ENCODE data around the gene AVPR1B. TPM values are rescaled to one million over a fixed set of nuclear protein-coding genes. Genes with fewer than 3 reads are reported as not detected.

Gene AVPR1B, protein sequence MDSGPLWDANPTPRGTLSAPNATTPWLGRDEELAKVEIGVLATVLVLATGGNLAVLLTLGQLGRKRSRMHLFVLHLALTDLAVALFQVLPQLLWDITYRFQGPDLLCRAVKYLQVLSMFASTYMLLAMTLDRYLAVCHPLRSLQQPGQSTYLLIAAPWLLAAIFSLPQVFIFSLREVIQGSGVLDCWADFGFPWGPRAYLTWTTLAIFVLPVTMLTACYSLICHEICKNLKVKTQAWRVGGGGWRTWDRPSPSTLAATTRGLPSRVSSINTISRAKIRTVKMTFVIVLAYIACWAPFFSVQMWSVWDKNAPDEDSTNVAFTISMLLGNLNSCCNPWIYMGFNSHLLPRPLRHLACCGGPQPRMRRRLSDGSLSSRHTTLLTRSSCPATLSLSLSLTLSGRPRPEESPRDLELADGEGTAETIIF
- total RNA-seq = not detected

DNA sequence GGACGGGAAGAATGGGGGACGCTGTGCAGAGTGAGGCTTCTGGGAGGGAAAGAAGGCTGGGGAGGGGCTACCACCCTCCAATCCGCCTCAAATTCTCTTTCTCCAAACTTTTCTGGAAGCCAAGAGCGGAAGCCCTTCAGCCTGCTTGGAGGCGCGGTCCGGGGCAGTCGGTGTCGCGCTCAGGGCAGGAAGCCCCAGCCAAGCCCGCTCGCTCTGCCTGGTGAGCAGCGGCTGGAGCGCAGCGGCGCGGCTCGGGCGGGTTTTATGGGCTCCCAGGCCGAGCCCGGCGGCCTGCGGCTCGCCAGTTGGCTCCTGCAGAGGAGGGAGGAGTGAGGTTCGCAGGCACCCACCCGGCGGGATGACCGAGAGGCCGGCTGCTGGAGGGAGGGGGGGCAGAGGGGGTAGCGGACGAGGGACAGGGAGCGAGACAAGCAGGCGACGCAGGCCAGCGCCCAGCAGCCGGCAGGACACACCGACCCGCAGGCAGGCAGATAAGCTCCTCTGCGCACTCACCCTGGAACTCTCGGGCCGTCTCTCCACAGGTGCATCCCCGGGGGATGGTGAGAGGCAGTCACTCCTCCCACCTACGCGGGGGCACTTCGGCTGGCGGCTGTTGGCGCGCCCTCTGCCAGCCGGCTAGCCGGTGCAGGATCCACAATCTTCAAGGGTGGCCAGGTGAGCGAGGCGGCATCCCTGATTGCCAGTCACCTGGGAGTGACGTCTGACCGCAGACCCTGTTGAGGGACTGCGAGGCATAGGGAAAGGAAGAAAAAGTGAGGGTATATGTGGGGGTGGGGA lies at the start of gene AVPR1B:
Gene AVPR1B, minus strand, starts transcription at position 238 of the 798 bp plus-strand sequence. CDS start 498 bp downstream, outside the sequence.
- ATAC-seq (peak; percentile 53), DNase-seq (peak; percentile 37)
- CTCF ChIA-PET = no interaction called here
- H3K4me3 Mint-ChIP-seq = peak within 1 kb of the TSS; percentile 31
- peaks cover 66% of the 10 kb centered on the region for H3K27me3 Mint-ChIP-seq
- peaks cover 6% of the 10 kb centered on the region for H3K36me3 Mint-ChIP-seq
- H3K4me1 Mint-ChIP-seq = peaks cover 7% of the 10 kb centered on the region
- no peak within 1 kb of the TSS for H3K27ac Mint-ChIP-seq
- peaks cover 10% of the 10 kb centered on the region for H3K9me3 Mint-ChIP-seq (ENCODE audit: low read depth)

DNA sequence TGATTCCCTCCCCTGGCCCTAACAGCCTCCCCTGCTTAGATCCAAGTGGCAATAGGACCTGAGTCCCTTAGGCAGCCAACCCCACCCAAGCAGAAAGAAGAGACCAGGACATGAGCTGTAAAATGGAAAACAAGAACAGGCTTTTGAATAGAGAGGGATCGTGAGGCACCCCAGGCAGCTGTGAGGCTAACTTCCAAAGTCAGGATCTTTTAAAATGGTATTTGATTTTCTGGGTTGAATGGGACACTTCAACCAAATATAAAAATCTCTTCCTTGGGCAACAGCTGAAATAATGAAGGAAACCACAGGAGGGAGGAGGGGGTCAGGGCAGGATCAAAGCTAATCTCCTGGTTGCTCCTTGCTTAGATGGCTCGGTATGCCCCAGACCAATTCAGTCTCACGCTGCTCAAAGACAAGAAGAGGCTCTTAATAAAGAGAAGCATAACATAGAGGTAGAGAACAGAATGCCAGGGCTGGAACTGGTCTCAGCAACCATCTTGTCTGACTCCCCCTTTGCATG lies 28.6 kb upstream of the AVPR1B start:
- Mint-ChIP-seq H3K9me3 (ENCODE audit: low read depth) (no peaks in the 10 kb centered on the region), H3K4me3 (no peak overlapping the region), H3K36me3 (no peaks in the 10 kb centered on the region), H3K4me1 (no peaks in the 10 kb centered on the region), H3K27me3 (peaks cover 53% of the 10 kb centered on the region), H3K27ac (no peak overlapping the region)
- DNase-seq (no peak), ATAC-seq (no peak)
- CTCF ChIA-PET = no interaction called here

DNA sequence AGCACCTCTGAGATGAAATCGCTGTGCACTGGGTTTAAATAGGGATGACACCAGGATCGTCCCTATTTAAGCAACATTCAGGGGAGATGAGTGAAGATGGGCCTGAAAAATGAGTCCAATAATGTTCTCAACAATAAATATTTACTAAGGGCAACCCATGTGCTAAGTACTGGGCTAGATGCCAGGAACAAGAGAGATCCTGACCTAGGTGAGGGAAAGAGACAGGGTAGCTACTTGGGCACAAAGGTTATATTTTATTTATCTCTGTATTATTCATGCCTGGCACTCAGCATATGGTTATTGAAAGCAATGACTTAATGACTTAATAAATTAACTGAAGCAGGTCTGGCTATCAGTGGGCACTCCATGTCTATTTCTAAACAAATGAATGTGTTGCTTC lies 27.4 kb upstream of the AVPR1B start:
- Mint-ChIP-seq H3K4me1 (no peaks in the 10 kb centered on the region), H3K4me3 (no peak overlapping the region), H3K27ac (no peak overlapping the region), H3K27me3 (peaks cover 65% of the 10 kb centered on the region), H3K9me3 (ENCODE audit: low read depth) (no peaks in the 10 kb centered on the region), H3K36me3 (no peaks in the 10 kb centered on the region)
- ATAC-seq = no peak
- DNase-seq = no peak
- CTCF ChIA-PET = interaction anchor here (1.5 kb wide), 1 partner anchor 37 kb away, joined by 3 read pairs; no protein-coding TSS in a partner anchor

DNA sequence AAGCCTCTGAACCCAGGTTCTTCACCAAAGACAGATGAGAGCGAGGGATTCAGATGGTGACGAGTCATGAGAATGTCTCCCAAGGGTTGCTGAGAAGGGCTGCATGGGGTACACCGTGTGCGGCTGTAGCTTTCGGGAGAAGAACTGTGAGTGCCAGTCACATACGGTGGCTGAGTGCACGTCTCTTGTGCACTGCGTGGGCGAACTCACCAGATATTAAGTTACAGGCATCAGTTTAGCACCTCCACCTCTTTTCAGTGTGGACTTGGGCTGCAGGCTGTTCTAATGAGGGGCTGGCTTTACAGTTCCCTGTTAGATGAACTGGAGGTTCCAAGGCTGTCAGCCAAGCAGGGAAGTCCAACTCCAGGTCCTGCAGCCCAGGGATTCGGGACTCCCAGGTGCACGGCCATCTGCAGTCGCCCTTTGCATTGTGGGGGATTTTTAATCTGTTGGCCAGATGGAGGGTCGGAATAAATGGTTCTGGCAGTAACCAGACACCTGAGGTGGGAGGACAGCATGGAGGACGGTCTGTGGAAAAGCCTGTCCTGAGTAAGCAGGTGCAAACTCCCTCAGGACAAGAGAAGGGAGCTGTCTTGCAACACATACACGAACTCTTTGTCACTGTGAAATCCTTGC lies 26.5 kb upstream of the AVPR1B start:
- Mint-ChIP-seq H3K4me3 (no peak overlapping the region), H3K36me3 (no peaks in the 10 kb centered on the region), H3K27ac (no peak overlapping the region), H3K9me3 (ENCODE audit: low read depth) (no peaks in the 10 kb centered on the region), H3K4me1 (no peaks in the 10 kb centered on the region), H3K27me3 (peaks cover 69% of the 10 kb centered on the region)
- no peak for DNase-seq
- CTCF ChIA-PET = interaction anchor here (1.0 to 1.5 kb wide), 2 partner anchors 10 to 36 kb away, joined by 3 read pairs; no protein-coding TSS in a partner anchor
- ATAC-seq = no peak

DNA sequence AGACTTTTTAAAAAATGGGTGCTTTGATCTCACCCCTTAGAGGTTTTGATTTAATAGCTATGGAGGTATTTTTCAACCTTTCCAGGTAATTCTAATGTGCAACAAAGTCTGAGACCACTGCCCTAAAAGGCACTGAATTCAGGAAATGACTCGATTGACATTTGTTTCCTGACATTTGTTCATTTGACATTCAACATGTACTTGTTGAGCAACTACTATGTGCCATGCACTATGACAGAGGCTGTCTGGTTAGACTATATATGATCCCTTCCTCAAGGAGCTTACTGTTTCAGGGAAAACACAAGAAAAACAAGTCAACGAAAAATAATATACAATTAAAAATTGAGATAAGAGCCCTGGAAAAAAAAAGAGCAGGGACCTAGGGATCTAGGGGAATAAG lies 25.6 kb upstream of the AVPR1B start:
- Mint-ChIP-seq H3K4me1 (no peaks in the 10 kb centered on the region), H3K36me3 (no peaks in the 10 kb centered on the region), H3K27me3 (peaks cover 76% of the 10 kb centered on the region), H3K9me3 (ENCODE audit: low read depth) (no peaks in the 10 kb centered on the region), H3K27ac (no peak overlapping the region), H3K4me3 (no peak overlapping the region)
- ATAC-seq = no peak
- CTCF ChIA-PET = interaction anchor here (1.0 kb wide), 1 partner anchor 9 kb away, joined by 3 read pairs; no protein-coding TSS in a partner anchor
- DNase-seq = no peak

DNA sequence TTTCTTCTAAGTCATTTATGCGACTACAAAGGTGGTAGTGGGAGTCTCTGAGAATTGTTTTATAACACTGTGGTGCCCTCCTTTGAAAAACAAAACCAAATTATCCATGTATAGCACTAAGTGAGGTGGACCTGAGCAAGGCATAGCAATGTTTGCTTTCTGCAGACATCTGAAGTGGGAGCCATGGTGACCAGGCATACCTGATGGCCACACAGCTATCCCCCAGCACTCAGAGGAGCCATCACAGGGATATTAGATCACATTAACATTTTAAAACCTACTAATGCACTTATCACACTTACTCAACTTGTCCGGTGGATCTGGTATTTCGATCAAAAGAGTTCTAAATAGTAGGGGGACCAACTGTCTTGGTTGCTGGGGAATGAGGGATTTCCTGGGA lies 24.8 kb upstream of the AVPR1B start:
- CTCF ChIA-PET = interaction anchor here (1.3 kb wide), 1 partner anchor 10 kb away, joined by 3 read pairs; no protein-coding TSS in a partner anchor
- Mint-ChIP-seq H3K36me3 (no peaks in the 10 kb centered on the region), H3K4me1 (no peaks in the 10 kb centered on the region)

DNA sequence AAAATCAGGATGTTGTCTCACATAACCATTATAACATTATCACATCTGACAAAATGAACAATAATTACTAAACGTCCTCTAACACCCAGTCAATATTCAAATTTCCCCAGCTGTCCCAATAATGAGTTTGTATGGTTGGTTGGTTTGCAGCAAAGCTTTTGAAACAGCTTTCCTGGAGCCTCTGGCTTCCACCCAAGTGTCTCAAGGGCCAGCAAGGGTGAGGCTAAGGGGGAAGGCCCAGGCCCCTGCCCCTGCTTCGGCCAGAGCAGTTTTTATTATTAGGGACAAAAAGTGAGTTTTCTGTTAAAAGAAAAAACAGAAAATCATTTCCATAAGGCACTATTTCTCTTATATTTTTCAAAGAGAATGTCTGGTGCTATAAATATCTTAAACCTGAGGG lies 19.1 kb upstream of the AVPR1B start:
- DNase-seq (no peak), ATAC-seq (no peak)
- CTCF ChIA-PET = no interaction called here
- Mint-ChIP-seq H3K9me3 (ENCODE audit: low read depth) (no peaks in the 10 kb centered on the region), H3K27me3 (peaks cover 36% of the 10 kb centered on the region), H3K4me1 (no peaks in the 10 kb centered on the region), H3K27ac (no peak overlapping the region), H3K4me3 (no peak overlapping the region), H3K36me3 (no peaks in the 10 kb centered on the region)

More for the DNA sequence above, 24.8 kb upstream of the AVPR1B start:
- no peak for ATAC-seq
- Mint-ChIP-seq H3K27me3 (peaks cover 76% of the 10 kb centered on the region), H3K27ac (no peak overlapping the region), H3K4me3 (no peak overlapping the region), H3K9me3 (ENCODE audit: low read depth) (no peaks in the 10 kb centered on the region)
- DNase-seq = no peak

DNA sequence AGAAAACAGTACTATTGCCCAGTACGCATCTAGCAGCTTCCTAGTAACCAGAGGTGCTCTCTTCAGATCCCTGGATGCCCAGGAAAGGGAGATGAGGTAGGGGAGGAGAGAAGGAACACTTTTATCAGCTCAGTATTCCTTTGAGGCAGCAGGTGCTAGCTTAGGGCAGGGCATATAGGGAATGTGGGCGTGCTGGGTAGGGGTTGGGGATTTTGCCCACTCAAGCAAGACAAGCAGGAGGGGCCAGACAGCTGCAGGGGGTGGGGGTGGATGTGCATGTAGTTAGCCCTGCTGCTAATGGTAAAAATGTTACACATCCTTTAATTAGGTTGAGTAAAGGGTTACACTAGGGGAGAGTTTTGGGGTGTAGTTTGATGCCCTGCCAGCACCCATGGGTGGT lies 18.1 kb upstream of the AVPR1B start:
- no peaks in the 10 kb centered on the region for H3K36me3 Mint-ChIP-seq
- no peak overlapping the region for H3K4me3 Mint-ChIP-seq

DNA sequence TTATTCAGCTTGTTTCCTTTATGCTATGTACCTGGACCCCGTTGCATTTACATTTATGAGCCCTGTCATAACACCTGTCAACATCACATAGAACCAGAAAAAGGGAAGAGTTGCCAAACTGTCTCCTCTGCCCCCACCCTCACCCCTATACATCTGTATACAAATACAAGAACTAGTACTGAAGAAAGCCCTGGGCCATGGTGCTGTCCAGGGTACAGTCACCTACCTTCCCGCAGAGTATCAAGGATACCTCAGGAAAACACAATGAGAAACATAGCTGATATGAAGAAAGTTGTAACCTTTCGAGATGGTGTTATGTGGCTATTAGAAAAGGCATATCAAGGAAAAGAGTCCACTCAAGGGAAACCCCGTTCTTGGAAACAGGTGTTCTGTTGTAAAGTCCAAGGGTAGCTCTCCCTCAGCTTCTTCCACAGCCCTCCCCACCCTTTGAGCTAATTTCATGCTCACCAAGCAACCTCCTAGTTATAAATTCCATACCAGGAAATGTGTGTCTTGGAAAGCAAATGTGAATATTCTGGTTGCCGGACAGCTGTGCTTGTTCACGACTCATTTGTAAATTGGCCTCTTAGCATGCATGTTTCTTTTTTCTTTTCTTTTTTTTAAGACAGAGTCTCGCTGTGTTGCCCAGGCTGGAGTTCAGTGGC lies 16.7 kb upstream of the AVPR1B start:
- Mint-ChIP-seq H3K4me1 (no peaks in the 10 kb centered on the region), H3K27ac (no peak overlapping the region), H3K27me3 (peaks cover 24% of the 10 kb centered on the region), H3K4me3 (no peak overlapping the region), H3K36me3 (no peaks in the 10 kb centered on the region), H3K9me3 (ENCODE audit: low read depth) (no peaks in the 10 kb centered on the region)
- DNase-seq (no peak), ATAC-seq (no peak)
- CTCF ChIA-PET = interaction anchor here (0.6 to 1.2 kb wide), 3 partner anchors 9 to 103 kb away, joined by 3 to 4 read pairs (median 3); no protein-coding TSS in a partner anchor

More for the DNA sequence above, 18.1 kb upstream of the AVPR1B start:
- no peaks in the 10 kb centered on the region for H3K9me3 Mint-ChIP-seq (ENCODE audit: low read depth)
- DNase-seq (no peak), ATAC-seq (no peak)
- CTCF ChIA-PET = interaction anchor here (0.7 kb wide), 1 partner anchor 10 kb away, joined by 4 read pairs; no protein-coding TSS in a partner anchor
- H3K27ac Mint-ChIP-seq = no peak overlapping the region
- no peaks in the 10 kb centered on the region for H3K4me1 Mint-ChIP-seq
- peaks cover 30% of the 10 kb centered on the region for H3K27me3 Mint-ChIP-seq

DNA sequence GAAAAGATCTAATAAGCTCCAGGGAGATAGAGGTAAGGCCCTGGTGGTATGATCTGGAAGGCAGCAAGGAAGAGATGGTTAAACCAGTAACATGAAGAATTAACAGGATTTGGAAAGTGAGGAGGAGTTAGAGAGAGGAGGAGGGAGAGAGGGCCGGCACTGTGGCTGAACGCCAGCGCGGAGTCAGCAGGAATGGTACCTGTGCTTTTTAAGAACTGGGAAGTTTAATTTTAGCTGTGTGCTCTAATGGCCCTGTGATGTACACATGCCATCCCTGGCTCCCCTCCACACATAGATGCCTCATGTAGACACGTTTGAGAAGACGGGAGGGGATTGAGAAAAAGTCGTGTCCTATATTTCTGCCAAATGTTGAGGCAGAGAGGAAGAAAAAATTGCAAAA lies 13.8 kb upstream of the AVPR1B start:
- no peak overlapping the region for H3K27ac Mint-ChIP-seq
- H3K4me1 Mint-ChIP-seq = no peaks in the 10 kb centered on the region
- H3K36me3 Mint-ChIP-seq = no peaks in the 10 kb centered on the region
- ATAC-seq (no peak), DNase-seq (no peak)
- no peaks in the 10 kb centered on the region for H3K9me3 Mint-ChIP-seq (ENCODE audit: low read depth)
- peaks cover 32% of the 10 kb centered on the region for H3K27me3 Mint-ChIP-seq
- CTCF ChIA-PET = no interaction called here
- H3K4me3 Mint-ChIP-seq = no peak overlapping the region

DNA sequence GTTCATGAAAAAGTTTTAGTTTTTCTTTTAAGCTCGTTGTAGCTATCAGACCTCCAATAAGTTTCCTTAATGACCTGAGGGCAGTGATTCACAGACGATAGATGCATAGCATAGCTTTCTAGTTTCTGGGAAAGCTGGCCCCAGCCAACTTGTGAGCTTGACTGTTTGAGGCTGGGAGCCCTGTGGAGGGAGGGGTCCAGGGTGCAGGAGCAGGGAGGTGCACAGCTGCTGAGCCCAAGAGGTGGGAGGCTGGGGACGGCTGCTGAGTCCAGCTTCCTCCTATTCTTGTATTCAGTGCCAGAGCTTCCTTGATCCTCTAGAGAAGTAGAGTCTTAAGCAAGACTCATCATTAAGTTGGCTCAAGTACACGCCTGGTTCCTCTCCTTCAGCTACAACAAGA lies 11.0 kb upstream of the AVPR1B start:
- Mint-ChIP-seq H3K36me3 (no peaks in the 10 kb centered on the region), H3K9me3 (ENCODE audit: low read depth) (no peaks in the 10 kb centered on the region), H3K4me3 (no peak overlapping the region), H3K27me3 (peaks cover 50% of the 10 kb centered on the region), H3K4me1 (no peaks in the 10 kb centered on the region), H3K27ac (no peak overlapping the region)
- ATAC-seq = no peak
- DNase-seq = no peak
- CTCF ChIA-PET = no interaction called here

DNA sequence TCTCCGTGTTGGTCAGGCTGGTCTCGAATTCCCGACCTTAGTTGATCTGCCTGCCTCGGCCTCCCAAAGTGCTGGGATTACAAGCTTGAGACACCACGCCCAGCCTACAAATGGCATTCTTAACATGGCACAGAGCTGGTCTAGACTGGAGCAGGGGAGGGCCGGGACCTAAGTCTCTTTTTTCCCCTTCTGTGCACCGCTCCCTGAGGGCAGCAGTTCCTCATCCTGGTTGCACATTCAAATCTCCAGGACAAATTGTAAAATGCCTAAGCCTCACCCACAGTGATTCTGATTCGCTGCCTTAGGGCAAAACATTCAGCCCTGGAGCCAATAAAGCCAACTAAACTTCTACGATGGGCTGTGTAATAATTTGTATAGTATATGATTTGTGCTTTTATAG lies 10.1 kb upstream of the AVPR1B start:
- H3K9me3 Mint-ChIP-seq (ENCODE audit: low read depth) = peaks cover 3% of the 10 kb centered on the region
- H3K36me3 Mint-ChIP-seq = no peaks in the 10 kb centered on the region

More for the DNA sequence above, 10.1 kb upstream of the AVPR1B start:
- H3K27me3 Mint-ChIP-seq = peaks cover 54% of the 10 kb centered on the region
- H3K4me1 Mint-ChIP-seq = no peaks in the 10 kb centered on the region
- no peak overlapping the region for H3K27ac Mint-ChIP-seq
- CTCF ChIA-PET = interaction anchor here (0.7 kb wide), 1 partner anchor 96 kb away, joined by 3 read pairs; no protein-coding TSS in a partner anchor
- ATAC-seq = no peak
- no peak for DNase-seq
- H3K4me3 Mint-ChIP-seq = no peak overlapping the region
